Measurements from ENCODE around the gene TARS3.

The TARS3 gene

GRCh38 chr15:101611580-101612299 lies 112.5 kb downstream of the TARS3 start:
- Histone ChIP-seq H3K36me3 (ENCODE audit: insufficient read depth, low read length) (no peaks in the 10 kb centered on the region), H3K27ac (ENCODE audit: low read depth, low read length) (no peak overlapping the region), H3K4me3 (ENCODE audit: low read depth in 1 of 2, low read length in 2 of 2) (no peak overlapping the region), H3K4me1 (ENCODE audit: insufficient read depth, low read length) (peaks cover 21% of the 10 kb centered on the region), H3K9ac (ENCODE audit: low read length) (no peak overlapping the region), H3K27me3 (ENCODE audit: control insufficient read depth in 1 of 2, insufficient read depth in 2 of 2, low read length in 2 of 2) (no peaks in the 10 kb centered on the region), H3K9me3 (ENCODE audit: low read length) (no peaks in the 10 kb centered on the region)

GRCh38 chr15:101611007-101611406 lies 113.3 kb downstream of the TARS3 start:
- Histone ChIP-seq H3K27me3 (ENCODE audit: control insufficient read depth in 1 of 2, insufficient read depth in 2 of 2, low read length in 2 of 2) (no peaks in the 10 kb centered on the region), H3K9ac (ENCODE audit: low read length) (no peak overlapping the region), H3K27ac (ENCODE audit: low read depth, low read length) (no peak overlapping the region), H3K4me3 (ENCODE audit: low read depth in 1 of 2, low read length in 2 of 2) (no peak overlapping the region), H3K36me3 (ENCODE audit: insufficient read depth, low read length) (no peaks in the 10 kb centered on the region), H3K9me3 (ENCODE audit: low read length) (no peaks in the 10 kb centered on the region), H3K4me1 (ENCODE audit: insufficient read depth, low read length) (peaks cover 15% of the 10 kb centered on the region)

- no peaks in the 10 kb centered on the region for H3K36me3 ChIP-seq (ENCODE audit: insufficient read depth, low read length)
- H3K9ac ChIP-seq (ENCODE audit: low read length): no peak overlapping the region
- H3K27ac ChIP-seq (ENCODE audit: low read depth, low read length): no peak overlapping the region
Observed at GRCh38 chr15:101610611-101611000, 113.7 kb downstream of the TARS3 start.

GRCh38 chr15:101609742-101610610 lies 114.3 kb downstream of the TARS3 start:
- H3K9me3 ChIP-seq (ENCODE audit: low read length): no peaks in the 10 kb centered on the region
- no peak overlapping the region for H3K9ac ChIP-seq (ENCODE audit: low read length)
- peaks cover 8% of the 10 kb centered on the region for H3K4me1 ChIP-seq (ENCODE audit: insufficient read depth, low read length)
- no peak overlapping the region for H3K4me3 ChIP-seq (ENCODE audit: low read depth in 1 of 2, low read length in 2 of 2)
- H3K27ac ChIP-seq (ENCODE audit: low read depth, low read length): no peak overlapping the region
- no peaks in the 10 kb centered on the region for H3K36me3 ChIP-seq (ENCODE audit: insufficient read depth, low read length)
- H3K27me3 ChIP-seq (ENCODE audit: control insufficient read depth in 1 of 2, insufficient read depth in 2 of 2, low read length in 2 of 2): no peaks in the 10 kb centered on the region

More at GRCh38 chr15:101610611-101611000, 113.7 kb downstream of the TARS3 start:
- Histone ChIP-seq H3K4me3 (ENCODE audit: low read depth in 1 of 2, low read length in 2 of 2) (no peak overlapping the region), H3K9me3 (ENCODE audit: low read length) (no peaks in the 10 kb centered on the region), H3K4me1 (ENCODE audit: insufficient read depth, low read length) (peaks cover 11% of the 10 kb centered on the region), H3K27me3 (ENCODE audit: control insufficient read depth in 1 of 2, insufficient read depth in 2 of 2, low read length in 2 of 2) (no peaks in the 10 kb centered on the region)

- no peaks in the 10 kb centered on the region for H3K9me3 ChIP-seq (ENCODE audit: low read length)
- no peak overlapping the region for H3K9ac ChIP-seq (ENCODE audit: low read length)
- no peaks in the 10 kb centered on the region for H3K36me3 ChIP-seq (ENCODE audit: insufficient read depth, low read length)
- H3K27me3 ChIP-seq (ENCODE audit: control insufficient read depth in 1 of 2, insufficient read depth in 2 of 2, low read length in 2 of 2): no peaks in the 10 kb centered on the region
- H3K27ac ChIP-seq (ENCODE audit: low read depth, low read length): no peak overlapping the region
- peaks cover 4% of the 10 kb centered on the region for H3K4me1 ChIP-seq (ENCODE audit: insufficient read depth, low read length)
- no peak overlapping the region for H3K4me3 ChIP-seq (ENCODE audit: low read depth in 1 of 2, low read length in 2 of 2)
Observed at GRCh38 chr15:101608201-101608600, 116.1 kb downstream of the TARS3 start.

GRCh38 chr15:101607108-101607507 lies 117.2 kb downstream of the TARS3 start:
- no peak overlapping the region for H3K4me3 ChIP-seq (ENCODE audit: low read depth in 1 of 2, low read length in 2 of 2)
- no peak overlapping the region for H3K27ac ChIP-seq (ENCODE audit: low read depth, low read length)
- no peaks in the 10 kb centered on the region for H3K9me3 ChIP-seq (ENCODE audit: low read length)
- H3K9ac ChIP-seq (ENCODE audit: low read length): no peak overlapping the region
- H3K27me3 ChIP-seq (ENCODE audit: control insufficient read depth in 1 of 2, insufficient read depth in 2 of 2, low read length in 2 of 2): no peaks in the 10 kb centered on the region
- no peaks in the 10 kb centered on the region for H3K4me1 ChIP-seq (ENCODE audit: insufficient read depth, low read length)
- H3K36me3 ChIP-seq (ENCODE audit: insufficient read depth, low read length): no peaks in the 10 kb centered on the region

- H3K9me3 ChIP-seq (ENCODE audit: low read length): no peaks in the 10 kb centered on the region
- H3K36me3 ChIP-seq (ENCODE audit: insufficient read depth, low read length): no peaks in the 10 kb centered on the region
- H3K9ac ChIP-seq (ENCODE audit: low read length): no peak overlapping the region
Observed at GRCh38 chr15:101604124-101604874, 120.0 kb downstream of the TARS3 start.

More at GRCh38 chr15:101604124-101604874, 120.0 kb downstream of the TARS3 start:
- no peak overlapping the region for H3K27ac ChIP-seq (ENCODE audit: low read depth, low read length)
- no peaks in the 10 kb centered on the region for H3K27me3 ChIP-seq (ENCODE audit: control insufficient read depth in 1 of 2, insufficient read depth in 2 of 2, low read length in 2 of 2)
- H3K4me1 ChIP-seq (ENCODE audit: insufficient read depth, low read length): no peaks in the 10 kb centered on the region
- H3K4me3 ChIP-seq (ENCODE audit: low read depth in 1 of 2, low read length in 2 of 2): no peak overlapping the region

Measured in muscle layer of colon (tissue), 2 donors.